SU-DHL-6 (cell line): Measurements from ENCODE around the gene DMBT1.

Source experiments
- H2AFZ ChIP-seq: fragments of 200-600 bp; sonication (generic); 2 replicates; pipeline ENCODE4 v1.6.1; 2014; ENCODE audit warnings: low read depth, mild to moderate bottlenecking, moderate library complexity, mixed read lengths, antibody characterized with exemption, low read length; ENCODE audit not compliant: severe bottlenecking
- H3F3A ChIP-seq: fragments of 200-600 bp; shearing (Covaris generic); 2 replicates; pipeline ENCODE4 v1.6.0; 2016; ENCODE audit warnings: antibody characterized with exemption, mild to moderate bottlenecking; ENCODE audit not compliant: insufficient read depth
- H3K27ac ChIP-seq: fragments of 200-600 bp; sonication (generic); 2 replicates; pipeline ENCODE4 v1.5.1; 2016; ENCODE audit warnings: low read depth, mild to moderate bottlenecking, low read length, moderate library complexity, mixed read lengths
- H3K27me3 ChIP-seq: fragments of 200-600 bp; sonication (generic), shearing (Covaris generic); 2 replicates; pipeline ENCODE4 v1.6.0; 2014; ENCODE audit warnings: mild to moderate bottlenecking, low read length
- H3K36me3 ChIP-seq: fragments of 200-600 bp; sonication (generic); 2 replicates; pipeline ENCODE4 v1.6.1; 2014; ENCODE audit warnings: mild to moderate bottlenecking, low read length, mixed read lengths
- H3K4me2 ChIP-seq: fragments of 300-600, 200-600 bp; shearing (Covaris generic), sonication (generic); 2 replicates; pipeline ENCODE4 v1.6.0; 2014; ENCODE audit warnings: low read length, low read depth, mild to moderate bottlenecking; ENCODE audit not compliant: poor library complexity, severe bottlenecking
- H3K4me3 ChIP-seq: fragments of 200-600 bp; sonication (generic); 2 replicates; pipeline ENCODE4 v1.5.1; 2014; ENCODE audit warnings: antibody characterized with exemption, low read length, mild to moderate bottlenecking, mixed read lengths; ENCODE audit not compliant: insufficient read depth, poor library complexity, severe bottlenecking
- H3K79me2 ChIP-seq: fragments of 200-600 bp; sonication (generic); 2 replicates; pipeline ENCODE4 v1.6.1; 2014; ENCODE audit warnings: mild to moderate bottlenecking, low read length, moderate library complexity; ENCODE audit not compliant: insufficient read depth
- H3K9ac ChIP-seq: fragments of 200-600 bp; sonication (generic); 2 replicates; pipeline ENCODE4 v1.7.0; 2014; ENCODE audit warnings: mild to moderate bottlenecking, low read length
- H3K9me2 ChIP-seq: fragments of 200-600 bp; sonication (generic); replicated peaks from 2 replicates; pipeline ENCODE4 v1.6.1; 2014; ENCODE audit warnings: low read length; ENCODE audit not compliant: insufficient read depth
- H3K9me3 ChIP-seq: fragments of 200-600 bp; sonication (generic); 2 replicates; pipeline ENCODE4 v1.6.1; 2014; ENCODE audit warnings: low read length, mixed read lengths; ENCODE audit not compliant: insufficient read depth
- H4K20me1 ChIP-seq: fragments of 200-600 bp; sonication (generic); 2 replicates; pipeline ENCODE4 v1.6.1; 2014; ENCODE audit warnings: low read depth, mild to moderate bottlenecking, antibody characterized with exemption, low read length, moderate library complexity, mixed read lengths
- EZH2phosphoT487 ChIP-seq: fragments of 200-600 bp; sonication (generic), shearing (Covaris generic); conservative IDR thresholded peaks from 2 replicates; pipeline ENCODE4 v1.6.1; 2018; ENCODE audit warnings: mild to moderate bottlenecking, antibody characterized with exemption, low read length, moderate library complexity, mixed read lengths
- TF ChIP-seq, protein P1 (sequence below): fragments of 200-600 bp; sonication (generic); IDR thresholded peaks from one replicate; pipeline ENCODE4 v1.5.1; 2017; ENCODE audit warnings: antibody characterized with exemption, mild to moderate bottlenecking, low read length, moderate library complexity; ENCODE audit not compliant: insufficient read depth, poor library complexity, severe bottlenecking

The DMBT1 gene

DNA sequence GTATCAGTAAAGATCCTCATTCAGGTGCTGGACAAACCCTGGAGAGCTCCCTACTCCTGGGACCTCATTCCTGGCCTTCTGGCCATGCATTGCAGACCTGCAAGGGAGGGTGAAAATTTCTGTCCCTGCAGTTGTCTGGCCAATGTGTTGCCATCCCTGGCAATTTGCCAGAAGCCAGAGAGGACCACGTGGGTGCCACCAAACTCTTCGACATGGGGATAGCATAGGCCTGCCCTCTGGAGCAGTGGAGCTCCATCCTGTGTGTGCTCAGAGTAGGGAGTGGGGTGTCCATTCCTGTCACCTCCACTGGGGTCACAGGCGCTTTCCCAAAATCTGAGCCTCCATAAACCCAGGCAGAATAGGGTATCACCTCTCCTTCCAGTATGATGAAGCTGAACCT, 31.2 kb downstream of the DMBT1 start:
- TF ChIP-seq EZH2phosphoT487: no peak
- TF ChIP-seq, protein P1, sequence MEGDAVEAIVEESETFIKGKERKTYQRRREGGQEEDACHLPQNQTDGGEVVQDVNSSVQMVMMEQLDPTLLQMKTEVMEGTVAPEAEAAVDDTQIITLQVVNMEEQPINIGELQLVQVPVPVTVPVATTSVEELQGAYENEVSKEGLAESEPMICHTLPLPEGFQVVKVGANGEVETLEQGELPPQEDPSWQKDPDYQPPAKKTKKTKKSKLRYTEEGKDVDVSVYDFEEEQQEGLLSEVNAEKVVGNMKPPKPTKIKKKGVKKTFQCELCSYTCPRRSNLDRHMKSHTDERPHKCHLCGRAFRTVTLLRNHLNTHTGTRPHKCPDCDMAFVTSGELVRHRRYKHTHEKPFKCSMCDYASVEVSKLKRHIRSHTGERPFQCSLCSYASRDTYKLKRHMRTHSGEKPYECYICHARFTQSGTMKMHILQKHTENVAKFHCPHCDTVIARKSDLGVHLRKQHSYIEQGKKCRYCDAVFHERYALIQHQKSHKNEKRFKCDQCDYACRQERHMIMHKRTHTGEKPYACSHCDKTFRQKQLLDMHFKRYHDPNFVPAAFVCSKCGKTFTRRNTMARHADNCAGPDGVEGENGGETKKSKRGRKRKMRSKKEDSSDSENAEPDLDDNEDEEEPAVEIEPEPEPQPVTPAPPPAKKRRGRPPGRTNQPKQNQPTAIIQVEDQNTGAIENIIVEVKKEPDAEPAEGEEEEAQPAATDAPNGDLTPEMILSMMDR: no peak
- no peak overlapping the region for H3K4me2 ChIP-seq
- no peak overlapping the region for H3K27ac ChIP-seq
- no peaks in the 10 kb centered on the region for H3K79me2 ChIP-seq
- H3K27me3 ChIP-seq: no peaks in the 10 kb centered on the region
- no peak overlapping the region for H3K9ac ChIP-seq
- no peak overlapping the region for H3K4me3 ChIP-seq
- no peaks in the 10 kb centered on the region for H3K9me2 ChIP-seq
- no peaks in the 10 kb centered on the region for H3K9me3 ChIP-seq
- no peak overlapping the region for H2AFZ ChIP-seq
- no peaks in the 10 kb centered on the region for H3F3A ChIP-seq
- H4K20me1 ChIP-seq: no peaks in the 10 kb centered on the region
- H3K36me3 ChIP-seq: no peaks in the 10 kb centered on the region

DNA sequence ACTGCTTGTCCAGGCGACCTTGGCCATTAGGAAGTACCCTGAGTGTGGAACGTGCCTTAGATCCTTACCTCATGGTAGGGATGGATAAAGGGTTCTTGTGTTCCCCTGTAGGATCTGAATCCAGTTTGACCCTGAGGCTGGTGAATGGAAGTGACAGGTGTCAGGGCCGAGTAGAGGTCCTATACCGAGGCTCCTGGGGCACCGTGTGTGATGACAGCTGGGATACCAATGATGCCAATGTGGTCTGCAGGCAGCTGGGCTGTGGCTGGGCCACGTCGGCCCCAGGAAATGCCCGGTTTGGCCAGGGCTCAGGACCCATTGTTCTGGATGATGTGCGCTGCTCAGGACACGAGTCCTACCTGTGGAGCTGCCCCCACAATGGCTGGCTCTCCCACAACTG, 31.6 kb downstream of the DMBT1 start:
- no peaks in the 10 kb centered on the region for H3K9me2 ChIP-seq
- no peaks in the 10 kb centered on the region for H3F3A ChIP-seq
- H3K9me3 ChIP-seq: no peaks in the 10 kb centered on the region
- no peak for TF ChIP-seq EZH2phosphoT487
- TF ChIP-seq, protein P1: no peak
- H3K36me3 ChIP-seq: no peaks in the 10 kb centered on the region
- no peaks in the 10 kb centered on the region for H3K79me2 ChIP-seq
- H4K20me1 ChIP-seq: no peaks in the 10 kb centered on the region
- H3K27ac ChIP-seq: no peak overlapping the region
- H3K27me3 ChIP-seq: no peaks in the 10 kb centered on the region
- H3K4me3 ChIP-seq: no peak overlapping the region
- H3K4me2 ChIP-seq: no peak overlapping the region
- no peak overlapping the region for H2AFZ ChIP-seq
- H3K9ac ChIP-seq: no peak overlapping the region

DNA sequence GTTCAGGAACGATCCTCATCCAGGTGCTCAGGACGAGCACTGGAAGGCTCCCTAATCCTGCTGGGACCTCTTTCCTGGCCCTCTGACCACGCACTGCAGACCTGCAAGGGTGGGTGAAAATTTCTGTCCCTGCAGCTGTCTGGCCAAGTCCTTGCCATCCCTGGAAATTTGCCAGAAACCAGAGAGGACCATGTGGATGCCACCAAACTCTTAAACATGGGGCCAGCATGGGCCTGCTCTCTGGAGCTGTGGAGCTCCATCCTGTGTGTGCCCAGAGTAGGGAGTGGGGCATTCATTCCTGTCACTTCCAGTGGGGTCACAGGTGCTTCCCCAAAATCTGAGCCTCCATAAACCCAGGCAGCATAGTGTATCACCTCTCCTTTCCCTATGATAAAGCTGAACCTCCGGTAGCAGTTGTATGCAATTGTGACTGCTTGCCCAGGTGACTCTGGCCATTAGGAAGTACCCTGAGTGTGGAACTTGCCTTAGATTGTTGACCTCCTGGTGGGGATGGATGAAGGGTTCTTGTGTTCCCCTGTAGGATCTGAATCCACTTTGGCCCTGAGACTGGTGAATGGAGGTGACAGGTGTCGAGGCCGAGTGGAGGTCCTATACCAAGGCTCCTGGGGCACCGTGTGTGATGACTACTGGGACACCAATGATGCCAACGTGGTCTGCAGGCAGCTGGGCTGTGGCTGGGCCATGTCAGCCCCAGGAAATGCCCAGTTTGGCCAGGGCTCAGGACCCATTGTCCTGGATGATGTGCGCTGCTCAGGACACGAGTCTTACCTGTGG, 57.1 kb downstream of the DMBT1 start:
- Histone ChIP-seq H3K79me2 (no peaks in the 10 kb centered on the region), H4K20me1 (no peaks in the 10 kb centered on the region), H3K4me3 (no peak overlapping the region), H2AFZ (no peak overlapping the region), H3K9ac (no peak overlapping the region), H3K27ac (no peak overlapping the region), H3K27me3 (no peaks in the 10 kb centered on the region), H3K9me2 (no peaks in the 10 kb centered on the region), H3K4me2 (no peak overlapping the region), H3K9me3 (no peaks in the 10 kb centered on the region), H3K36me3 (no peaks in the 10 kb centered on the region), H3F3A (no peaks in the 10 kb centered on the region)
- no peak for TF ChIP-seq EZH2phosphoT487
- TF ChIP-seq, protein P1: no peak
